ENCODE results near the gene RWDD3.

The RWDD3 gene, protein sequence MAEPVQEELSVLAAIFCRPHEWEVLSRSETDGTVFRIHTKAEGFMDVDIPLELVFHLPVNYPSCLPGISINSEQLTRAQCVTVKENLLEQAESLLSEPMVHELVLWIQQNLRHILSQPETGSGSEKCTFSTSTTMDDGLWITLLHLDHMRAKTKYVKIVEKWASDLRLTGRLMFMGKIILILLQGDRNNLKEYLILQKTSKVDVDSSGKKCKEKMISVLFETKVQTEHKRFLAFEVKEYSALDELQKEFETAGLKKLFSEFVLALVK

GRCh38 chr1:95233737-95234500 is at the start of gene RWDD3:
TSS of gene RWDD3 (plus strand) at chr1:95234210. CDS start at chr1:95234231, 21 bp downstream.
- peak; percentile 80 for DNase-seq

GRCh38 chr1:95186149-95186548 is 47.9 kb upstream of the RWDD3 start:
- no peak for DNase-seq

DNA sequence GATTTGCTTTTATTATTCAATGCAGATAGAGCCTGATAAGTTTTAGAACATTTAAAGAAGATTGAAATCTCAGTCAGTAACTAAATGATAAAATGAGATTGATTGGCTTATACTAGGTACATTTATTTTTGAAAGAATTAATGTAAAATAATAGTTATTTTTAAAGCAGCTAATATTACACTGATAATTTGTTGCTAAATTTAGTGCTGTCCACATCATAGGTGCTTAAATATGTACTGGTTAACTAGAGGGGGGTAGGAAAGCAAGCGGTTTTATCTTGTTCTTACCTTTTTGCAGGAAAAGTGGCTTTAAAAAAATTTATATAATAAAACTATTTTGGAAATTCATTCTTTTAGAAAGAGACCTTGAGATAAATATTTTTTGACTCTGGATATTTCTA is 40.4 kb upstream of the RWDD3 start:
- no peak for DNase-seq

DNA sequence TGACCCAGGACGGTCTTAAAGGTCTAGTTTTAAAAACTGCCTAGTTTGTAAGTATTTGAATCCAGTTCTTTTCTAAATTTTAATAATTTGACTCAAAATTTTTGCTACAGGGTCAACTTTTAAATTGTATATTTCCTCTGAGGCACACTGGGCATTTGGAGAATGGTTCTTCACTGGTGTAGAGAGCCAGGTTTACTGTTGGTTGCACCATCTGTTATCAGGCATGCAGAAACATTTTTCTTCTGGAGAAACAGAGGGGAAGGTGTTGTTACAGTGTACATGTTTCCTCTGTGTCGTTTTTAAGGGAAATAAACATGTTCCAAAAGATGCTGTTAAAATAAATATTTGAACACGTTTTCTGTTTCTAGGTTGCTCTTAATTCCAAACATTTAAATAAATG is 39.0 kb upstream of the RWDD3 start:
- no peak for DNase-seq

GRCh38 chr1:95196017-95196416 is 38.0 kb upstream of the RWDD3 start:
- DNase-seq = no peak

- DNase-seq = no peak
Measured at GRCh38 chr1:95197616-95198252, 36.3 kb upstream of the RWDD3 start.

DNA sequence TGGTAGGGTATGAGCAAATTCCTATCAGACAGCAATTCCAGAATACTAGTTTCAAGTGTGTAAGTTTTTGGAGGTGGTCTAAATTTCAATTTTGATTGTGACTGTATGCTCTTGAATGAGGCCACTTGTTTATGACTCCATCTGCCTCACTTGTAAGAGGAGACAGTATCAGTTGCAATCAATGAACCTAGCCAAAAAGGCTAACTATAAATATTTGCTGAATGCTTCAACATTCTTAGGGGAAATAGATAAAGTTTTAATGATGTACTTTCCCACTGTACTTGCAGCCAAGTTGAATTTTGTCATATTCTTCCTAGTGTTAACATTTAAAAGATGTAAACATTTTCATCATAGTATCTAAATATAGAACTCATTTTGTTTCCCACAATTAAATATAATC is 32.1 kb upstream of the RWDD3 start:
- no peak for DNase-seq

DNA sequence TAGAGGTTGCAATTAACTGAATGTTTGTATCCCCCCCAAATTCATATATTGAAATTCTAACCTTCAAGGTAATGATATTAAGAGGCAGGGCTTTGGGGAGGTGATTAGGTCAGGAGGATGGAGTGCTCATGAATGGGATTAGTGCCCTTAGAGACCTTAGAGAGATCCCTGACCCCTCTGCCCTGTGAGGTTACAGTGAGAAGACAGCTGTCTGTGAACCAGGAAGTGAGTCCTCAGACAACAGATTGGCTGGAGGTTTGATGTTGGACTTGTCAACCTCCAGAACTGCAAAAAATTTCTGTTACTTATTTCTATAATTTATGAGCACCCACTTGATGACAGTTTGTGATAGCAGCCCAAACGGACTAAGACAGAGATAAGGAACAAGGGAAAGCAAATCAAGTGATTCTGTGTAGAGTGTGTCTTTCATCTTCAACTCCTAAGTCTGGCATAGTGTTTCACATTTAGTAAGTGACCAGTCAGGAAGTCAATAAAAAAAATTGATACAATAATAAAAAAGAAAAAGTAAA is 30.0 kb upstream of the RWDD3 start:
- no peak for DNase-seq

DNA sequence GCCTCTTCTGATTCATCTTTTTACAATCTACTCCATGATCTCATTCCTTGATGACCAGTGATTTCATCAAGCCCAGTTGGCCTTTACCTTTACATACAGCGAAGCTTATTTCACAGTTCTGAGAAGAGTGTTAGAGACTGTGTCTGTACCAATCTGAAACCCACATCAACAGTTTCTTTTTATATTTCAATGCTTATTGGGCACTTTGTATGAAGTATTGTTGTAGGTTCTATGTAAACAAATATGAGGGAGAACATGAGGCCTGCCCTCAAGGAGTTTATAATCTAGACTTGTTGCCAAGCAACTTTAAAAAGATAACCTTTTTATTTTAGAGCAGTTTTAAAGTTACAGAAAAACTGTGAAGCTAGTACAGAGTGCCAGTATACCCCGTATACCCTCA is 27.5 kb upstream of the RWDD3 start:
- DNase-seq = no peak

GRCh38 chr1:95207223-95207935 is 26.6 kb upstream of the RWDD3 start:
- no peak for DNase-seq

- DNase-seq = no peak
Measured at GRCh38 chr1:95208876-95209275, 25.1 kb upstream of the RWDD3 start.

DNA sequence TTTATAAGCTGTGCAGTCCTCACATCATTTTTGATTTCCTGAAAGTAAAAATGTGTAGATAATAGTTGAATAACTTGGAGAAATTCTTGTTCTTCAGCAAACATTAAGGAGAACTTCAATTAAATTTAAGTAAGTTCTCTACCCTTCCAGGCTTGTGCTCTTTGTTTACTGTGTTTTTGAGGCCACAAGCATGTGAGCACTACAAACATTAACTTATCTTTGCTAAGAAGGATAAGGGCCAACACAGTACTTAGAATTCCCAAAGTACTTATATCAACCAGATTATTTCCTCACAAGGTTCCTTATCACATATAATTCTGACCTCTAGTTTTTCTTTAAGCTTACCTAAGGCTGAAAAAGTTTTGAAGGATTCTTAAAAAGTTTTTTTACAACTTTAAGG is 24.7 kb upstream of the RWDD3 start:
- DNase-seq = no peak

DNA sequence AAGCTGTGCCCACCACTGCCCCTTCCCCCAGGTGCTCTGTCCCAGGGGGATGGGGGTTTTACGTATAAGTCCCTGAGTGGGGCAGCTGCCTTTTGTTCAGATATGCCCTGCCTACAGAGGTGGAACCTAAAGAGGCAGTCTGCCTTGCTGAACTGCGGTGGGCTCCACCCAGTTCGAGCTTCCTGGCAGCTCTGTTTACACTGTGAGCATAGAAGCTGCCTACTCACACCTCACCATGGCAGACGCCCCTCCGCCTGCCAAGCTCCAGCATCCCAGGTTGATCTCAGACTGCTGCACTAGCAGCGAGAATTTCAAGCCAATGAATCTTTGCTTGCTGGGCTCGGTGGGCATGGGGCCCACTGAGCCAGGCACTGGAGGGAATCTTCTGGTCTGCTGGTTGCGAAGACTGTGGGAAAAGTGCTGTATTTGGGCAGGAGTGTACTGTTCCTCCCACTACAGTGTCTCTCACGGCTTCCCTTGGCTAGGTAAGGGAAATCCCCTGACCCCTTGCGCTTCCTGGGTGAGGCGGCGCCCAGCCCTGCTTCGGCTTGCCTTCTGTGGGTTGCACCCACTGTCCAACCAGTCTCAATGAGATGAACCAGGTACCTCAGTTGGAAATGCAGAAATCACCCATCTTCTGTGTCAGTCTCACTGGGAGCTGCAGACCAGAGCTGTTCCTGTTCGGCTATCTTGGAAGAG is 17.6 kb upstream of the RWDD3 start:
- no peak for DNase-seq

DNA sequence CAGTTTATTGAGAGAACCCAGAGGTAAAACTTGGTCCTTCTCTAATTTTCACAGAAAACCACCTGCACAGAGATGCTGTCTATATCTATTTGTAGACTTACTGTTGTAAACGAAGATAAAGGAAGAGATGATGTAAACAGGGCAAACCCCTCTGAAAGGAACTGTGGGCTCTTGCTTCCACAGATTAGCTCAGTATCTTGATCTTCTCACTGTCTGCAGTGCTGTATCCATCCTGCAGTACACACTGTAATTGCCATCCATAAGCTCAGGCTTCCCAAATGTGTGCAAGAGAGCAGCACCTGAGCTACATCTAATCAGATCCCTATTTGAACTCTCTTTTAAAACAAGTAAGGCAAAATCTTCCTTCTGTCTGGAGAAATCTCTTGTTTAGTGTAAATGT is 16.6 kb upstream of the RWDD3 start:
- no peak for DNase-seq

- no peak for DNase-seq
Measured at GRCh38 chr1:95219407-95219806, 14.6 kb upstream of the RWDD3 start.

GRCh38 chr1:95221306-95221705 is 12.7 kb upstream of the RWDD3 start:
- no peak for DNase-seq

DNA sequence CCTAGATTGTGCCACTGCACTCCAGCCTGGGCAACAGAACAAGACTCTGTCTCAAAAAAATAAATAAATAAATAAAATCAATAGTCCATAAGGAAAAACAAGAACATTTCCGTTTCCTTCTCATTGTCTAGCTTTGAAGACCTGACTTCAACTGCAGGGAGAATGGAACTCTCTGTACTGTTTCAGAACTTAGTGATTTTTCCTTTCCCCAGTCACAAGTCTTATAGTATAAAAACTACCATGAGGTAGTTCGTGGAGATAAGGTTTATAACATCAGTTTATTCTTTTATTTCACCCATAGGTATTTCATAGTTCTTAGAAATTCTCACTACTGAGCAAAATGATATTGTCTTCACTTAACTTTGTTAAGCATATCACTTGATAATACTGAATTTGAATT is 11.4 kb upstream of the RWDD3 start:
- no peak for DNase-seq

- DNase-seq = no peak
Measured at GRCh38 chr1:95223110-95223509, 10.9 kb upstream of the RWDD3 start.

DNA sequence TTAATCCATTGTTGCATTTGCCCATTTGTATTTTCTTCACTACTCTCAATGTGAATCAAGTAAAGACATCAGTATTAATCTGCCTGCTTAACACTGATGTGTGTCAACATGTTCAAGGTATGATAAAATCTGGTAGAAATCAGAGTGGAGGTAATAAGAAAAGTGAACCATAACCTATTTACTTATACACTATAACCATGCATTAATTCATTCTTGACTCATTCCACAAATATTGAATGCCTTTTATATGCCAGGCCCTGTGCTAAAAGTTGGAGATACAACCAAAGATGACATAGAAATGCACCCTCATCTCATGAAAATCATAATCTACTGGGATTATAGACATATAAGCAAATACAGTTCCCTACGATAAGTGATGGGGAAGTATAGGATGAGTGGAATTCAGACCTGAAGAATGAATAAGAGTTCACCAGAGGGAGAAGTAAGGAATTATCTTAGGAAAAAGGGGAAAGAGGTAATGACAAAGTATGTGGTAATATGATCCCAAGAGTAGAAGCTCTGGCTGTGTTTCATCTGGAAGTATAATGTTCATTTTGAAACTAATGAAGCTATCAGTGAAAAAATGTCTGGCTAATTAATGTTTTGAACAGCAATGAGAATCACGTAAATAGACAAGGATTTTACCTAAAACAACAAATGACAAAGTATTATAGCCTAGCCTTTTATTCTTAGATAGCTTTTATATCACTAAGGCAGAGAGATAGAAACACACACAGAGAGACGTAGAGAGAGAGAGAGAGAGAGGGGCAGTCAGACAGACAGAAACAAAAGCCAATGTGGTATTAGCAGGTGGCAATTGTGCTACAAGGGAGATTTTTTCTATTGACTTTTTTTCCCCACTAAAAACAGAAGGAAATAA is 7.0 kb upstream of the RWDD3 start:
- no peak for DNase-seq

- no peak for DNase-seq
Measured at GRCh38 chr1:95229037-95229436, 5.0 kb upstream of the RWDD3 start.

- no peak for DNase-seq
Measured at GRCh38 chr1:95229706-95230105, 4.3 kb upstream of the RWDD3 start.

- no peak for DNase-seq
Measured at GRCh38 chr1:95230256-95230655, 3.8 kb upstream of the RWDD3 start.
